H1 (cell line): ENCODE results near the gene KDM6A. TPM values are rescaled to one million over a fixed set of nuclear protein-coding genes. Genes with fewer than 3 reads are reported as not detected.

ENCODE experiments used
- CTCF ChIA-PET: fragments of 300-600 bp; sonication (Branson Sonifier 250); formaldehyde crosslinking; loops from one replicate; lab custom pipeline; 2021; ENCODE audit not compliant: partially characterized antibody; lab: Charles Lee
- POLR2A ChIA-PET: fragments of 300-600 bp; sonication (Branson Sonifier 250); formaldehyde crosslinking; loops from one replicate; lab custom pipeline; 2021; ENCODE audit warnings: inconsistent platforms; ENCODE audit not compliant: partially characterized antibody; lab: Charles Lee
- DNase-seq, 2 experiments: peaks; one replicate each; pipeline versions ENCODE4 v3.0.0 to v3.0.0-alpha.2; 2010 to 2022; ENCODE audit warnings: low spot score in 2 of 2, low read depth in 1 of 2, mixed read lengths in 1 of 2
- FAIRE-seq: peaks from 2 replicates; lab custom pipeline; 2011; peaks lifted over from hg19 to GRCh38; lab: Jason Lieb, UNC
- H2AFZ ChIP-seq: 2 replicates; pipeline ENCODE4 v1.8.1; 2012; ENCODE audit warnings: low read length, inconsistent platforms
- H2AK5ac ChIP-seq: 2 replicates; pipeline ENCODE4 v1.6.1; 2013; ENCODE audit warnings: low read depth, low read length
- H2BK120ac ChIP-seq: replicated peaks from 2 replicates; pipeline ENCODE3; 2013; ENCODE audit warnings: low read depth, low read length, inconsistent platforms
- H2BK12ac ChIP-seq: 2 replicates; pipeline ENCODE4 v1.6.1; 2013; ENCODE audit warnings: low read depth, low read length
- H2BK15ac ChIP-seq: 2 replicates; pipeline ENCODE4 v1.6.1; 2013; ENCODE audit warnings: low read length
- H2BK20ac ChIP-seq: 2 replicates; pipeline ENCODE4 v1.6.1; 2013; ENCODE audit warnings: low read length
- H2BK5ac ChIP-seq: 2 replicates; pipeline ENCODE4 v1.6.1; 2013; ENCODE audit warnings: low read depth, low read length
- H3K14ac ChIP-seq: 2 replicates; pipeline ENCODE4 v1.6.1; 2013; ENCODE audit warnings: inconsistent platforms; ENCODE audit not compliant: insufficient read length
- H3K18ac ChIP-seq: 2 replicates; pipeline ENCODE4 v1.6.1; 2013; ENCODE audit warnings: low read length; ENCODE audit errors: extremely low read depth
- H3K23ac ChIP-seq: 2 replicates; pipeline ENCODE4 v1.6.1; 2013; ENCODE audit warnings: inconsistent platforms; ENCODE audit not compliant: insufficient read length
- H3K23me2 ChIP-seq: 2 replicates; pipeline ENCODE4 v1.6.1; 2013; ENCODE audit warnings: low read depth, low read length
- H3K27ac ChIP-seq: 2 replicates; pipeline ENCODE4 v1.6.1; 2011; ENCODE audit warnings: low read depth, low read length, inconsistent platforms
- H3K27me3 ChIP-seq, 4 experiments: replicated peaks in 1 of 4; 1 replicate in 1 of 4; 2 replicates in 3 of 4; pipeline versions ENCODE4 v1.6.1 to v1.8.1; 2011 to 2013; ENCODE audit warnings: low read length in 3 of 4, mild to moderate bottlenecking in 3 of 4, inconsistent platforms in 2 of 4, mixed read lengths in 2 of 4, moderate library complexity in 1 of 4; ENCODE audit not compliant: control insufficient read depth in 3 of 4, insufficient read depth in 3 of 4; ENCODE audit errors: extremely low read depth in 1 of 4
- H3K36me3 ChIP-seq, 4 experiments: 2 replicates each; pipeline versions ENCODE4 v1.6.1 to v1.8.1; 2011 to 2013; ENCODE audit warnings: mild to moderate bottlenecking in 4 of 4, low read length in 3 of 4, moderate library complexity in 2 of 4, control low read depth in 1 of 4, inconsistent platforms in 1 of 4; ENCODE audit not compliant: insufficient read depth in 4 of 4, control insufficient read depth in 2 of 4
- H3K4ac ChIP-seq: replicated peaks from 2 replicates; pipeline ENCODE3; 2013; ENCODE audit warnings: low read length, low read depth, mixed read lengths, inconsistent platforms; ENCODE audit not compliant: insufficient read length
- H3K4me1 ChIP-seq, 4 experiments: replicated peaks in 1 of 4; 1 replicate in 1 of 4; 2 replicates in 3 of 4; pipeline versions ENCODE4 v1.6.1 to v1.8.1; 2011 to 2013; ENCODE audit warnings: low read length in 3 of 4, inconsistent platforms in 2 of 4, mixed read lengths in 1 of 4; ENCODE audit not compliant: insufficient read depth in 4 of 4, control insufficient read depth in 3 of 4
- H3K4me2 ChIP-seq, 2 experiments: 2 replicates each; pipeline versions ENCODE4 v1.6.1 to v1.8.1; 2011 to 2013; ENCODE audit warnings: low read depth in 2 of 2, low read length in 2 of 2, control low read depth in 1 of 2, inconsistent platforms in 1 of 2, mild to moderate bottlenecking in 1 of 2; ENCODE audit not compliant: insufficient read depth in 1 of 2
- H3K4me3 ChIP-seq, 4 experiments: fragments of 200-600, 300-600 bp in 1 of 4; sonication (generic), shearing (Covaris generic), sonication (Bioruptor Twin) in 1 of 4; 2 replicates each; pipeline versions ENCODE4 v1.5.1 to v1.8.1; 2011 to 2016; ENCODE audit warnings: low read length in 4 of 4, low read depth in 3 of 4, control low read depth in 2 of 4, inconsistent platforms in 2 of 4, mild to moderate bottlenecking in 2 of 4, mixed read lengths in 1 of 4, moderate library complexity in 1 of 4; ENCODE audit not compliant: insufficient read depth in 2 of 4; ENCODE audit errors: extremely low read depth in 1 of 4
- H3K56ac ChIP-seq: replicated peaks from 2 replicates; pipeline ENCODE3; 2013; ENCODE audit warnings: low read depth, mild to moderate bottlenecking, mixed read lengths, low read length, inconsistent platforms; ENCODE audit not compliant: insufficient read length
- H3K79me1 ChIP-seq: 2 replicates; pipeline ENCODE4 v1.6.1; 2013; ENCODE audit warnings: low read depth, low read length, control low read depth
- H3K79me2 ChIP-seq, 2 experiments: 2 replicates each; pipeline versions ENCODE4 v1.6.1 to v1.8.1; 2012 to 2013; ENCODE audit warnings: low read length in 2 of 2, mild to moderate bottlenecking in 2 of 2, inconsistent platforms in 1 of 2; ENCODE audit not compliant: insufficient read depth in 2 of 2, control insufficient read depth in 1 of 2
- H3K9ac ChIP-seq, 4 experiments: replicated peaks in 1 of 4; 1 replicate in 1 of 4; 2 replicates in 3 of 4; pipeline versions ENCODE4 v1.6.1 to v1.8.1; 2011 to 2013; ENCODE audit warnings: low read depth in 3 of 4, low read length in 3 of 4, control low read depth in 2 of 4, mild to moderate bottlenecking in 2 of 4, moderate library complexity in 2 of 4, inconsistent platforms in 1 of 4; ENCODE audit errors: extremely low read depth in 1 of 4
- H3K9me3 ChIP-seq, 2 experiments: 2 replicates each; pipeline versions ENCODE4 v1.6.1 to v1.8.1; 2012 to 2013; ENCODE audit warnings: mild to moderate bottlenecking in 2 of 2, moderate library complexity in 2 of 2, control low read depth in 1 of 2, inconsistent platforms in 1 of 2, low read depth in 1 of 2, low read length in 1 of 2, mixed read lengths in 1 of 2; ENCODE audit not compliant: insufficient read depth in 2 of 2
- H4K20me1 ChIP-seq, 2 experiments: replicated peaks in 1 of 2; 2 replicates each; pipeline versions ENCODE3 to v1.8.1; 2011 to 2013; ENCODE audit warnings: inconsistent platforms in 2 of 2, low read length in 2 of 2, mild to moderate bottlenecking in 1 of 2; ENCODE audit not compliant: insufficient read depth in 2 of 2, control insufficient read depth in 1 of 2
- H4K5ac ChIP-seq: 2 replicates; pipeline ENCODE4 v1.6.1; 2013; ENCODE audit warnings: low read length, low read depth, mixed read lengths, inconsistent platforms; ENCODE audit not compliant: insufficient read length
- H4K8ac ChIP-seq: 2 replicates; pipeline ENCODE4 v1.8.0; 2013; ENCODE audit warnings: mild to moderate bottlenecking, moderate library complexity, low read length, inconsistent platforms; ENCODE audit not compliant: insufficient read depth; ENCODE audit errors: extremely low read depth
- H4K91ac ChIP-seq: replicated peaks from 2 replicates; pipeline ENCODE3; 2013; ENCODE audit warnings: low read length, mixed read lengths, inconsistent platforms; ENCODE audit not compliant: insufficient read length
- ASH2L ChIP-seq: fragments of 200-600, 300-600 bp; sonication (generic); IDR thresholded peaks from one replicate; pipeline ENCODE4 v1.7.1; 2017; ENCODE audit warnings: low read length
- EZH2 ChIP-seq: fragments of 200-600 bp; sonication (generic); IDR thresholded peaks from 2 replicates; pipeline ENCODE4 v1.7.1; 2012; ENCODE audit warnings: low read depth, mild to moderate bottlenecking, moderate library complexity, low read length, inconsistent platforms; ENCODE audit not compliant: severe bottlenecking
- HDAC6 ChIP-seq: IDR thresholded peaks from one replicate; pipeline ENCODE4 v1.7.1; 2012; ENCODE audit warnings: low read depth, mild to moderate bottlenecking, inconsistent platforms, low read length, moderate library complexity
- KDM1A ChIP-seq: fragments of 200-600, 300-600 bp; sonication (generic); IDR thresholded peaks from 2 replicates; pipeline ENCODE4 v1.7.1; 2016; ENCODE audit warnings: mild to moderate bottlenecking, low read length, borderline replicate concordance
- NANOG ChIP-seq: IDR thresholded peaks from 2 replicates; pipeline ENCODE4 v1.6.1; 2011; ENCODE audit warnings: low read length, low read depth, mild to moderate bottlenecking, inconsistent platforms; ENCODE audit not compliant: insufficient read depth, poor library complexity, severe bottlenecking
- POLR2A ChIP-seq, 2 experiments: IDR thresholded peaks; 1 replicate in 1 of 2; 2 replicates in 1 of 2; pipeline ENCODE4 v1.6.1; 2011; ENCODE audit warnings: low read depth in 2 of 2, low read length in 2 of 2, mild to moderate bottlenecking in 2 of 2; ENCODE audit errors: control extremely low read depth in 1 of 2
- RAD21 ChIP-seq, 2 experiments: IDR thresholded peaks in 1 of 2; conservative IDR thresholded peaks in 1 of 2; 2 replicates each; pipeline ENCODE4 v1.6.1; 2011; ENCODE audit warnings: low read depth in 2 of 2, low read length in 2 of 2, improper control_type of control experiment in 1 of 2, inconsistent platforms in 1 of 2, mild to moderate bottlenecking in 1 of 2, moderate library complexity in 1 of 2
- RFX5 ChIP-seq: IDR thresholded peaks from 2 replicates; pipeline ENCODE4 v1.6.1; 2011; ENCODE audit warnings: low read depth, low read length, improper control_type of control experiment, borderline replicate concordance
- TAF1 ChIP-seq: IDR thresholded peaks from 2 replicates; pipeline ENCODE4 v1.6.1; 2011; ENCODE audit warnings: mild to moderate bottlenecking, low read depth, low read length
- TAF7 ChIP-seq: optimal IDR thresholded peaks from 2 replicates; pipeline ENCODE3; 2011; ENCODE audit warnings: low read depth, mild to moderate bottlenecking, inconsistent platforms, low read length, moderate library complexity, borderline replicate concordance
- WGBS, 2 experiments: shearing (Covaris generic) in 1 of 2; methylation state at CpG; one replicate each; pipeline versions ENCODE4 v1.1.6 to v1.1.7; 2013 to 2015; ENCODE audit warnings: low lambda C conversion rate in 2 of 2, mixed read lengths in 2 of 2, inconsistent platforms in 1 of 2, low coverage in 1 of 2, missing lambda C conversion rate in 1 of 2; ENCODE audit not compliant: insufficient replicate concordance in 2 of 2, insufficient coverage in 1 of 2, insufficient read length in 1 of 2; ENCODE audit errors: extremely low coverage in 1 of 2, missing lambda C conversion rate in 1 of 2; 5-methylcytosine and 5-hydroxymethylcytosine counted together
- polyA plus RNA-seq, 7 experiments: library from polyadenylated mRNA; depleted of rRNA in 3 of 7; stranded (reverse) in 5 of 7; unstranded in 2 of 7; fragments of >200 nt in 5 of 7; fragments of 200-250 nt in 2 of 7; gene quantifications; 1 replicate in 5 of 7; 2 replicates in 1 of 7; 4 replicates in 1 of 7; pipeline versions ENCODE4 v1.2.1 to v1.2.3, GENCODE V29; 2011 to 2013; ENCODE audit warnings: missing spikeins in 2 of 7, mixed read lengths in 2 of 7
- total RNA-seq: library from RNA; stranded (reverse); fragmentation: NEBNext Ultra II Directional; extraction: Animal tissue kit (Norgen Biotek cat#: 25700); gene quantifications from 2 replicates; pipeline ENCODE4 v1.2.1, GENCODE V29; 2021
- TF ChIP-seq, protein P1 (sequence below): IDR thresholded peaks from 2 replicates; pipeline ENCODE4 v1.6.1; 2011; ENCODE audit warnings: low read length, improper control_type of control experiment

Gene KDM6A
- total and polyA plus RNA-seq, 2 of the 8 experiments (the other 6 are each of a cell fraction or from before 2014, with no cell fraction given), result 43.5 to 58.4 TPM

DNA sequence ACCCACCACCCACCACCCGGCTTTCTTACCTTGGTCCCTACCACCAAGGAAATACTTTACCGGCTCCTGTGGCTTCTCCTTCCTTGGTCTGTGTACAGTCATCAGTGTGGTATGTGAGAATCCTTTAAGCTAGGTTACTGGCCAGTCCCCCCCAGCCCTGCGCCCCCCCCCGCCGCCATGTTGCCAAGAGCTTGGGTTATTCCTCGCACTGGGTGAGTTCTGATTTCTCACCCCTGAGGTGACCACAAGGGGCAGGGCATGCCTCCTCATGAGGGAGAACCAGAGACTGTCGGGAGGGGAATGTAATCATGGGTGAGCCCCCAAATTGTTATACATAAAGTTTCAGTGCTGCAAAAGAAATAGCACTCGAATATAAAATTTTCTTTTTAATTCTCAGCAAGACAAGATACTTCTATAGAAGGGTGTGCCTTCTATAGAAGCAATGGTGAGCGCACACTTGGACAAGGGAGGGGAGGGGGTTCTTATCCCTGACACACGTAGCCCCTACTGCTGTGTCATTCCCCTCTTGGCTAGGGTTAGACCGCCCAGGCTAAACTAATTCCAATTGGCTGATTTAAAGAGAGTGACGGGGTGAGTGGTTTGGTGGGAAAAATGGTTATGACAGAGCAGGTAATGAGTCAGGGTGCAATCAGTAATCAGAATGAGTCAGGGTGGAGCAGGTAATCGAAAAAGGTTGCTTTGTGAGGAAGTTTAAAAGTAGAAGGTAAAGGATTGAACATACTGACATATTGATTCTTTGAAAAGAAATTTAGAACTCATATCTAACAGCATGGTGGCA, 133.2 kb downstream of the KDM6A start:
- peaks cover 0 to 6% (median under 1%) of the 10 kb centered on the region in 4 experiments; a peak in 2 of 8 replicates for H3K36me3 ChIP-seq
- H3K4me2 ChIP-seq, result no peak overlapping the region
- H3K27ac ChIP-seq, result no peak overlapping the region
- no peak overlapping the region for H2AK5ac ChIP-seq
- H3K27me3 ChIP-seq, result no peaks in the 10 kb centered on the region
- no peaks in the 10 kb centered on the region for H3K23me2 ChIP-seq
- H4K20me1 ChIP-seq, result peaks cover 0 to 2% of the 10 kb centered on the region in 2 experiments
- no peak overlapping the region for H3K23ac ChIP-seq
- H2BK120ac ChIP-seq, result no peak overlapping the region
- no peak overlapping the region for H3K4ac ChIP-seq
- no peaks in the 10 kb centered on the region for H3K79me1 ChIP-seq
- no peak for FAIRE-seq
- H2BK12ac ChIP-seq, result no peak overlapping the region
- no peaks in the 10 kb centered on the region for H3K4me1 ChIP-seq
- DNase-seq, result no peak
- H4K91ac ChIP-seq, result no peak overlapping the region
- H2BK5ac ChIP-seq, result no peak overlapping the region
- CTCF ChIA-PET, result interaction anchor here (0.5 kb wide), 1 partner anchor 120 kb away, joined by 3 read pairs; no protein-coding TSS in a partner anchor
- H3K9me3 ChIP-seq, result peaks cover 0 to 10% of the 10 kb centered on the region in 2 experiments; a peak in 1 of 4 replicates
- H3K56ac ChIP-seq, result no peak overlapping the region
- no peak overlapping the region for H3K4me3 ChIP-seq
- peaks cover 0 to 87% of the 10 kb centered on the region in 2 experiments; a peak in 3 of 4 replicates for H3K79me2 ChIP-seq
- WGBS, 2 experiments, result 75% methylated on average over 7 of the region's 13 CpGs; no CpG with 5 or more reads in 1 of the 2 experiments
- POLR2A ChIA-PET, result no interaction called here
- H4K5ac ChIP-seq, result no peak overlapping the region
- no peak overlapping the region for H3K18ac ChIP-seq
- no peak overlapping the region for H2BK20ac ChIP-seq
- no peak overlapping the region for H3K14ac ChIP-seq
- H2BK15ac ChIP-seq, result no peak overlapping the region
- H4K8ac ChIP-seq, result no peak overlapping the region
- H3K9ac ChIP-seq, result no peak overlapping the region
- no peak overlapping the region for H2AFZ ChIP-seq
- TF ChIP-seq TAF7 (no peak), EZH2 (no peak), ASH2L (no peak), HDAC6 (no peak), RFX5 (no peak), POLR2A (IDR thresholded peaks at IDR 0.05; ENCODE audit: control extremely low read depth in 1 of 2, low read depth in 2 of 2, low read length in 2 of 2) (no peak), NANOG (no peak), RAD21 (IDR thresholded peaks at IDR 0.05 in 1 of 2, conservative IDR thresholded peaks at IDR 0.05 in 1 of 2; ENCODE audit: low read depth in 2 of 2, low read length in 2 of 2) (no peak), TAF1 (no peak), KDM1A (no peak)
- TF ChIP-seq, protein P1, sequence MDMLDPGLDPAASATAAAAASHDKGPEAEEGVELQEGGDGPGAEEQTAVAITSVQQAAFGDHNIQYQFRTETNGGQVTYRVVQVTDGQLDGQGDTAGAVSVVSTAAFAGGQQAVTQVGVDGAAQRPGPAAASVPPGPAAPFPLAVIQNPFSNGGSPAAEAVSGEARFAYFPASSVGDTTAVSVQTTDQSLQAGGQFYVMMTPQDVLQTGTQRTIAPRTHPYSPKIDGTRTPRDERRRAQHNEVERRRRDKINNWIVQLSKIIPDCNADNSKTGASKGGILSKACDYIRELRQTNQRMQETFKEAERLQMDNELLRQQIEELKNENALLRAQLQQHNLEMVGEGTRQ, result no peak
